ENCODE results near the gene CLVS2.

- TF ChIP-seq MAX (IDR thresholded peaks at IDR 0.05) = no peak
- no peak for TF ChIP-seq CTCF (IDR thresholded peaks at IDR 0.05)
- no peak for TF ChIP-seq SMC3 (IDR thresholded peaks at IDR 0.05)
- no peak for TF ChIP-seq POLR2AphosphoS2 (conservative IDR thresholded peaks at IDR 0.05; ENCODE audit: low read length)
- no peak for TF ChIP-seq ZNF302 (CRISPR knock-in tag; IDR thresholded peaks at IDR 0.05)
- no peak for TF ChIP-seq ZFP36 (IDR thresholded peaks at IDR 0.05; ENCODE audit: borderline replicate concordance, partially characterized antibody)
- TF ChIP-seq HES2 (IDR thresholded peaks at IDR 0.05) = no peak
- no peak for TF ChIP-seq KDM5A (IDR thresholded peaks at IDR 0.05)
Measured at GRCh38 chr6:123089226-123089625, 93.2 kb downstream of the CLVS2 start.

Measured in A549 (cell line).